ENCODE measurements around the gene PTPRN. TPM values are rescaled to one million over a fixed set of nuclear protein-coding genes. Genes with fewer than 3 reads are reported as not detected.

PTPRN gene
- total and polyA plus RNA-seq, 9 of the 15 experiments (the other 6 are each of a cell fraction or from before 2014, with no cell fraction given) = 0.15 to 2.4 (median 0.43) TPM; not detected in 1

GRCh38 chr2:219290381-219291171, 18.6 kb downstream of the PTPRN start (continued):
- TF ChIP-seq NEUROD1 (IDR thresholded peaks at IDR 0.05; ENCODE audit: borderline replicate concordance, low read depth, low read length, partially characterized antibody) = no peak
- TF ChIP-seq KHSRP (IDR thresholded peaks at IDR 0.05) = no peak

GRCh38 chr2:219289537-219290361, 19.5 kb downstream of the PTPRN start:
- no peak for FAIRE-seq
- TF ChIP-seq ZBTB33 (CRISPR knock-in tag; IDR thresholded peaks at IDR 0.05) = peak; percentile 78
- peak; percentile 58; the same call in 1 of the 2 replicates for TF ChIP-seq EGR1 (conservative IDR thresholded peaks at IDR 0.05)
- peak; percentile 63 for TF ChIP-seq NFIC (IDR thresholded peaks at IDR 0.05)
- peak; percentile 58 for TF ChIP-seq ZBTB40 (IDR thresholded peaks at IDR 0.05)
- no peak for TF ChIP-seq ZBTB40 (CRISPR knock-in tag; IDR thresholded peaks at IDR 0.05)

More at GRCh38 chr2:219289537-219290361, 19.5 kb downstream of the PTPRN start:
- no peak overlapping the region for H3K4me2 ChIP-seq (ENCODE audit: insufficient read depth, low read length)
- H3K36me3 ChIP-seq (ENCODE audit: control insufficient read depth, insufficient read depth, low read length) = no peaks in the 10 kb centered on the region
- peaks cover 35 to 66% of the 10 kb centered on the region in 2 experiments for H3K4me1 ChIP-seq (replicated peaks in 1 of 2; ENCODE audit: control insufficient read depth in 2 of 2, insufficient read depth in 2 of 2, low read length in 2 of 2)
- intact Hi-C loops (cut with micrococcal nuclease) (no loop called here), in situ Hi-C loops (cut with MboI) (loop anchor here (5.0 kb wide), 1 partner anchor 117 kb away; the partner anchor contains the start of gene SLC23A3)
- WGBS (ENCODE audit: insufficient coverage, low coverage, missing lambda C conversion rate) = 58% methylated on average over 9 of the region's 16 CpGs
- H3K27me3 ChIP-seq (ENCODE audit: control insufficient read depth in 2 of 2, insufficient read depth in 2 of 2, low read length in 2 of 2) = no peaks in the 10 kb centered on the region
- peak in 1 of 4 experiments; percentile 24 for DNase-seq (ENCODE audit: extremely low read depth in 1 of 4, low spot score in 3 of 4)
- H3K4me3 ChIP-seq = no peak overlapping the region
- H3K9me3 ChIP-seq (replicated peaks; ENCODE audit: control insufficient read depth, insufficient read depth, low read depth, low read length) = no peaks in the 10 kb centered on the region
- ChIA-PET CTCF (ENCODE audit: low intra/inter-chr PET ratio) (no interaction called here), POLR2A (interaction anchor here (0.7 to 1.1 kb wide), 3 partner anchors 9 to 853 kb away, joined by 3 to 5 read pairs (median 4); partner anchors contain the start of gene DNAJB2)
- no peak overlapping the region for H3K27ac ChIP-seq (ENCODE audit: extremely low read depth, low read depth, low read length)
- H3K9ac ChIP-seq (ENCODE audit: insufficient read depth in 1 of 2, low read depth in 2 of 2, low read length in 2 of 2) = 0 out of 4 replicates have a peak overlapping the region, but pooled peaks of 1 of the 2 experiments have one; percentile 39
- no peaks in the 10 kb centered on the region for H3K9me1 ChIP-seq (ENCODE audit: control insufficient read depth, insufficient read depth, low read length)
- ATAC-seq = no peak
- H4K20me1 ChIP-seq (replicated peaks; ENCODE audit: control insufficient read depth, insufficient read depth, low read length) = no peaks in the 10 kb centered on the region
- no TSS peak for BruUV-seq (replicated peaks)
- no peaks in the 10 kb centered on the region for H3K79me2 ChIP-seq (ENCODE audit: control insufficient read depth, insufficient read depth, low read length)
- H2AFZ ChIP-seq (ENCODE audit: low read depth, low read length) = no peak overlapping the region
